Lower leg skin (tissue), 4 donors: ENCODE data around the gene RALGDS. TPM values are rescaled to one million over a fixed set of nuclear protein-coding genes. Genes with fewer than 3 reads are reported as not detected.
A peak's percentile ranks its signal among the peaks of the same experiment; 100 is the strongest.

Source experiments
- DNase-seq, 2 donors: peaks; one replicate each; pipeline ENCODE4 v3.0.0-alpha.2; 2019; ENCODE audit warnings: low spot score in 2 of 2
- H3K4me3 ChIP-seq: fragments of 200-600 bp; sonication (generic); 2 replicates; pipeline ENCODE4 v1.5.1; 2017; ENCODE audit warnings: mild to moderate bottlenecking, low read depth; ENCODE audit not compliant: poor library complexity, severe bottlenecking
- CTCF ChIP-seq, 3 donors: fragments of 450-650 bp; IDR thresholded peaks; one replicate each; pipeline ENCODE4 v1.5.1; 2016; ENCODE audit warnings: antibody characterized with exemption in 3 of 3, mild to moderate bottlenecking in 3 of 3, moderate library complexity in 2 of 3
- POLR2A ChIP-seq, 2 donors: fragments of 450-650 bp; IDR thresholded peaks; one replicate each; pipeline ENCODE4 v1.6.1; 2016 to 2017; ENCODE audit warnings: antibody characterized with exemption in 2 of 2, mild to moderate bottlenecking in 1 of 2, moderate library complexity in 1 of 2
- WGBS, 2 donors: methylation state at CpG; one replicate each; pipeline ENCODE4 v1.1.5; 2018; 5-methylcytosine and 5-hydroxymethylcytosine counted together
- intact Hi-C: fragments of 100-400 bp; cut with DNase I; formaldehyde crosslinking; loops from one replicate; pipeline ENCODE4 v1.15.0; 2023; ENCODE audit warnings: low total_unique reads
- total RNA-seq, 4 donors: library from RNA; depleted of rRNA; stranded (reverse); fragments of >200 nt; gene quantifications; one replicate each; pipeline ENCODE4 v1.1.0, GENCODE V29; 2016

RALGDS gene
- total RNA-seq, 4 donors from 2014 or later = 95.0 to 176 (median 123) TPM

GRCh38 chr9:133130685-133131244, 9.7 kb upstream of the RALGDS start:
- 65 to 80% methylated on average over 9 to 10 of the region's 10 CpGs for WGBS, 2 donors
- no peak overlapping the region for H3K4me3 ChIP-seq
- intact Hi-C loops = no loop called here
- no peak for DNase-seq
- TF ChIP-seq POLR2A (IDR thresholded peaks at IDR 0.05) (no peak), CTCF (IDR thresholded peaks at IDR 0.05) (no peak)

- 58 to 68% methylated on average over 21 of the region's 29 CpGs for WGBS, 2 donors
- intact Hi-C loops = no loop called here
- no peak overlapping the region for H3K4me3 ChIP-seq
- DNase-seq = no peak
- TF ChIP-seq POLR2A (IDR thresholded peaks at IDR 0.05) (no peak), CTCF (IDR thresholded peaks at IDR 0.05) (no peak)
Measured at GRCh38 chr9:133129001-133129795, 8.2 kb upstream of the RALGDS start.

GRCh38 chr9:133128152-133128551, 7.1 kb upstream of the RALGDS start:
- intact Hi-C loops = no loop called here
- 83 to 85% methylated on average over 13 of the region's 13 CpGs for whole genome bisulfite sequencing, 2 donors
- H3K4me3 ChIP-seq = no peak overlapping the region
- TF ChIP-seq POLR2A (IDR thresholded peaks at IDR 0.05) = no peak
- DNase-seq = no peak

- TF ChIP-seq CTCF (IDR thresholded peaks at IDR 0.05) (no peak), POLR2A (IDR thresholded peaks at IDR 0.05) (no peak)
- DNase-seq = peak in 1 of 2 donors; percentile 95
- intact Hi-C loops = no loop called here
- no peak overlapping the region for H3K4me3 ChIP-seq
- WGBS, 2 donors = 41 to 48% methylated on average over 18 to 23 of the region's 23 CpGs
Measured at GRCh38 chr9:133127340-133127981, 6.4 kb upstream of the RALGDS start.

- intact Hi-C loops = no loop called here
- TF ChIP-seq CTCF (IDR thresholded peaks at IDR 0.05) = no peak
- no peak for TF ChIP-seq POLR2A (IDR thresholded peaks at IDR 0.05)
- WGBS, 2 donors = 50 to 68% methylated on average over 16 to 17 of the region's 17 CpGs
- no peak for DNase-seq
- H3K4me3 ChIP-seq = no peak overlapping the region
Measured at GRCh38 chr9:133126697-133127339, 5.8 kb upstream of the RALGDS start.
